Stimulated activated CD8-positive, alpha-beta memory T cell treated with anti-CD3 and anti-CD28 coated beads, Interleukin-15, amount 100 ng/mL, for 1 hour (primary cell): ENCODE results near the gene SULT1A1.

ENCODE experiments used
- DNase-seq: peaks from one replicate; pipeline ENCODE4 v3.0.0-alpha.2; 2020; ENCODE audit warnings: low read depth

Gene SULT1A1

GRCh38 chr16:28558456-28558855, 51.4 kb downstream of the SULT1A1 start:
- DNase-seq: no peak

GRCh38 chr16:28556914-28557320, 52.9 kb downstream of the SULT1A1 start:
- no peak for DNase-seq

GRCh38 chr16:28555561-28555960, 54.3 kb downstream of the SULT1A1 start:
- DNase-seq: no peak
